DND-41 (cell line): ENCODE results near the gene GRHPR.

Experiments used
- ATAC-seq: fragments of 200-7000 bp; cut with Tn5 transposase; 3 replicates; pipeline ENCODE4 v1.9.1; 2021; ENCODE audit warnings: low read depth; ENCODE audit not compliant: insufficient read depth
- DNase-seq: peaks from one replicate; pipeline ENCODE4 v3.0.0-alpha.2; 2020
- H2AFZ ChIP-seq: 2 replicates; pipeline ENCODE4 v1.6.0; 2012; ENCODE audit warnings: low read depth, low read length
- H3K27ac ChIP-seq: 2 replicates; pipeline ENCODE4 v1.5.1; 2012; ENCODE audit warnings: low read length, inconsistent platforms
- H3K27me3 ChIP-seq: fragments of 200-600 bp; sonication (generic); 2 replicates; pipeline ENCODE4 v1.6.0; 2012; ENCODE audit warnings: low read length, mild to moderate bottlenecking, inconsistent platforms; ENCODE audit not compliant: insufficient read depth, poor library complexity
- H3K36me3 ChIP-seq: 2 replicates; pipeline ENCODE4 v1.5.1; 2012; ENCODE audit warnings: low read length, inconsistent platforms; ENCODE audit not compliant: insufficient read depth
- H3K4me1 ChIP-seq: 2 replicates; pipeline ENCODE4 v1.5.1; 2012; ENCODE audit warnings: mild to moderate bottlenecking, low read length; ENCODE audit not compliant: insufficient read depth
- H3K4me2 ChIP-seq: 2 replicates; pipeline ENCODE4 v1.6.0; 2012; ENCODE audit warnings: mild to moderate bottlenecking, moderate library complexity, low read length, inconsistent platforms; ENCODE audit not compliant: insufficient read depth
- H3K4me3 ChIP-seq, 2 experiments: fragments of 200-600 bp in 1 of 2; shearing (Covaris generic) in 1 of 2; 2 replicates each; pipeline ENCODE4 v1.5.1; 2012 to 2016; ENCODE audit warnings: inconsistent platforms in 2 of 2, low read length in 2 of 2, mild to moderate bottlenecking in 2 of 2, low read depth in 1 of 2, moderate library complexity in 1 of 2
- H3K79me2 ChIP-seq: 2 replicates; pipeline ENCODE4 v1.6.0; 2012; ENCODE audit warnings: low read length, inconsistent platforms; ENCODE audit not compliant: insufficient read depth
- H3K9ac ChIP-seq: 2 replicates; pipeline ENCODE4 v1.6.0; 2012; ENCODE audit warnings: low read depth, mild to moderate bottlenecking, inconsistent platforms, low read length, moderate library complexity
- H3K9me3 ChIP-seq: 2 replicates; pipeline ENCODE4 v1.5.1; 2012; ENCODE audit warnings: low read length, moderate library complexity, mild to moderate bottlenecking, inconsistent platforms; ENCODE audit not compliant: insufficient read depth, severe bottlenecking
- H4K20me1 ChIP-seq: 2 replicates; pipeline ENCODE4 v1.6.0; 2012; ENCODE audit warnings: low read length; ENCODE audit not compliant: insufficient read depth
- CTCF ChIP-seq: IDR thresholded peaks from 2 replicates; pipeline ENCODE4 v1.5.1; 2012; ENCODE audit warnings: borderline replicate concordance, low read length, moderate library complexity, mild to moderate bottlenecking; ENCODE audit not compliant: poor library complexity, severe bottlenecking; ENCODE audit errors: extremely low read depth
- EZH2 ChIP-seq: IDR thresholded peaks from 3 replicates; pipeline ENCODE4 v1.6.1; 2012; ENCODE audit warnings: borderline replicate concordance, low read depth, mild to moderate bottlenecking, moderate library complexity, low read length, inconsistent platforms; ENCODE audit not compliant: severe bottlenecking

GRHPR gene

GRCh38 chr9:37383876-37384746 is 38.4 kb upstream of the GRHPR start:
- Histone ChIP-seq H3K27me3 (no peaks in the 10 kb centered on the region), H3K9ac (no peak overlapping the region), H3K36me3 (no peaks in the 10 kb centered on the region), H2AFZ (no peak overlapping the region), H3K79me2 (no peaks in the 10 kb centered on the region), H3K9me3 (no peaks in the 10 kb centered on the region), H3K4me2 (no peak overlapping the region), H3K4me1 (no peaks in the 10 kb centered on the region), H4K20me1 (no peaks in the 10 kb centered on the region), H3K27ac (no peak overlapping the region), H3K4me3 (no peak overlapping the region)
- no peak for TF ChIP-seq CTCF
- no peak for TF ChIP-seq EZH2
- ATAC-seq (no peak), DNase-seq (no peak)

GRCh38 chr9:37385286-37385685 is 37.2 kb upstream of the GRHPR start:
- no peak overlapping the region for H3K4me3 ChIP-seq
- no peaks in the 10 kb centered on the region for H3K27me3 ChIP-seq

GRCh38 chr9:37386988-37387387 is 35.5 kb upstream of the GRHPR start:
- no peaks in the 10 kb centered on the region for H3K9me3 ChIP-seq
- no peaks in the 10 kb centered on the region for H3K27me3 ChIP-seq
- no peaks in the 10 kb centered on the region for H3K36me3 ChIP-seq
- DNase-seq (no peak), ATAC-seq (no peak)
- H3K4me2 ChIP-seq, result no peak overlapping the region
- no peak overlapping the region for H3K27ac ChIP-seq
- TF ChIP-seq CTCF (no peak), EZH2 (no peak)
- H3K9ac ChIP-seq, result no peak overlapping the region
- no peaks in the 10 kb centered on the region for H3K79me2 ChIP-seq
- no peak overlapping the region for H3K4me3 ChIP-seq
- H3K4me1 ChIP-seq, result no peaks in the 10 kb centered on the region
- no peak overlapping the region for H2AFZ ChIP-seq
- no peaks in the 10 kb centered on the region for H4K20me1 ChIP-seq

More at GRCh38 chr9:37385286-37385685, 37.2 kb upstream of the GRHPR start:
- Histone ChIP-seq H3K4me1 (no peaks in the 10 kb centered on the region), H3K9me3 (no peaks in the 10 kb centered on the region), H4K20me1 (no peaks in the 10 kb centered on the region), H3K79me2 (no peaks in the 10 kb centered on the region), H3K27ac (no peak overlapping the region), H3K36me3 (no peaks in the 10 kb centered on the region), H3K9ac (no peak overlapping the region), H2AFZ (no peak overlapping the region), H3K4me2 (no peak overlapping the region)
- no peak for TF ChIP-seq CTCF
- no peak for TF ChIP-seq EZH2
- DNase-seq, result no peak
- no peak for ATAC-seq
